HCT116 (cell line): ENCODE measurements around the gene TRPC1. TPM values are rescaled to one million over a fixed set of nuclear protein-coding genes. Genes with fewer than 3 reads are reported as not detected.
A peak's percentile ranks its signal among the peaks of the same experiment; 100 is the strongest.

ENCODE experiments used
- ATAC-seq: fragments of 200-7000 bp; cut with Tn5 transposase; 2 replicates; pipeline ENCODE4 v1.9.1; 2020; ENCODE audit warnings: mild to moderate bottlenecking, moderate library complexity
- BruUV-seq: library from RNA; stranded (reverse); fragments of 400-500 nt; replicated peaks from 2 replicates; lab custom pipeline; 2021; lab: Mats Ljungman, UMichigan
- CTCF ChIA-PET: fragments of 300-600 bp; sonication (Branson Sonifier 250); formaldehyde crosslinking; loops from one replicate; lab custom pipeline; 2021; ENCODE audit warnings: antibody characterized with exemption; lab: Charles Lee
- POLR2A ChIA-PET: fragments of 300-600, 350-600 bp; sonication (Branson Sonifier 250); formaldehyde crosslinking; loops from one replicate; lab custom pipeline; 2021; ENCODE audit warnings: antibody characterized with exemption; lab: Charles Lee
- RAD21 ChIA-PET, 2 experiments: fragments of 300-600 bp; sonication (Branson Sonifier 250); formaldehyde crosslinking; loops; one replicate each; lab custom pipeline; 2023; ENCODE audit warnings: low total read pairs in 2 of 2; ENCODE audit not compliant: uncharacterized antibody in 2 of 2, unreplicated experiment in 2 of 2, low non-redundant PET in 1 of 2; lab: Charles Lee
- DNase-seq: peaks from one replicate; pipeline ENCODE4 v3.0.0-alpha.2; 2010; ENCODE audit warnings: low read depth, low spot score
- H2AFZ ChIP-seq: fragments of 200-600 bp; shearing (Covaris generic), sonication (generic); 2 replicates; pipeline ENCODE4 v1.6.1; 2017; ENCODE audit warnings: low read depth, mixed run types, mixed read lengths, antibody characterized with exemption, low read length; ENCODE audit not compliant: poor library complexity, severe bottlenecking
- H3K27ac ChIP-seq: 2 replicates; pipeline ENCODE4 v1.5.1; 2012; ENCODE audit warnings: low read depth, low read length
- H3K27me3 ChIP-seq: fragments of 200-600 bp; sonication (generic); 2 replicates; pipeline ENCODE4 v1.6.1; 2016; ENCODE audit warnings: mixed run types, low read length, mixed read lengths; ENCODE audit not compliant: insufficient read depth
- H3K36me3 ChIP-seq, 2 experiments: fragments of 200-500 bp in 1 of 2; fragments of 200-600 bp in 1 of 2; sonication (Bioruptor generic) in 1 of 2; sonication (generic) in 1 of 2; 2 replicates each; pipeline versions ENCODE4 v1.5.1 to v1.6.1; 2014 to 2016; ENCODE audit warnings: low read length in 2 of 2, inconsistent platforms in 1 of 2, mixed read lengths in 1 of 2, mixed run types in 1 of 2; ENCODE audit not compliant: insufficient read depth in 2 of 2, control insufficient read depth in 1 of 2
- H3K4me1 ChIP-seq, 2 experiments: fragments of 200-600 bp in 1 of 2; sonication (generic) in 1 of 2; 2 replicates each; pipeline versions ENCODE4 v1.5.1 to v1.6.1; 2012 to 2017; ENCODE audit warnings: low read length in 2 of 2, inconsistent platforms in 1 of 2, mild to moderate bottlenecking in 1 of 2, mixed read lengths in 1 of 2, mixed run types in 1 of 2, moderate library complexity in 1 of 2; ENCODE audit not compliant: insufficient read depth in 2 of 2, control insufficient read depth in 1 of 2
- H3K4me2 ChIP-seq: fragments of 200-600 bp; sonication (generic); 2 replicates; pipeline ENCODE4 v1.6.1; 2017; ENCODE audit warnings: mixed run types, low read length, mixed read lengths
- H3K4me3 ChIP-seq, 2 experiments: fragments of 200-600 bp in 1 of 2; sonication (generic) in 1 of 2; replicated peaks in 1 of 2; 2 replicates each; pipeline ENCODE4 v1.5.1; 2011 to 2016; ENCODE audit warnings: low read length in 2 of 2, control low read depth in 1 of 2, low read depth in 1 of 2, mild to moderate bottlenecking in 1 of 2, mixed read lengths in 1 of 2, mixed run types in 1 of 2
- H3K79me2 ChIP-seq: fragments of 200-600 bp; sonication (generic); 2 replicates; pipeline ENCODE4 v1.6.1; 2017; ENCODE audit warnings: mild to moderate bottlenecking, mixed run types, low read length, moderate library complexity, mixed read lengths; ENCODE audit not compliant: insufficient read depth
- H3K9ac ChIP-seq: fragments of 200-600 bp; sonication (generic); 2 replicates; pipeline ENCODE4 v1.6.1; 2016; ENCODE audit warnings: low read length, mixed read lengths
- H3K9me2 ChIP-seq: fragments of 200-600 bp; sonication (generic), shearing (Covaris generic); 2 replicates; pipeline ENCODE4 v1.6.1; 2017; ENCODE audit warnings: mixed run types, mild to moderate bottlenecking, moderate library complexity; ENCODE audit not compliant: insufficient read depth
- H3K9me3 ChIP-seq, 2 experiments: fragments of 200-500 bp in 1 of 2; fragments of 200-600 bp in 1 of 2; sonication (Bioruptor generic) in 1 of 2; sonication (generic) in 1 of 2; 2 replicates each; pipeline ENCODE4 v1.6.1; 2014 to 2017; ENCODE audit warnings: low read length in 2 of 2, mixed read lengths in 2 of 2, inconsistent platforms in 1 of 2, low read depth in 1 of 2, mild to moderate bottlenecking in 1 of 2, mixed run types in 1 of 2, moderate library complexity in 1 of 2; ENCODE audit not compliant: control insufficient read depth in 1 of 2, insufficient read depth in 1 of 2
- H4K20me1 ChIP-seq: fragments of 200-600 bp; sonication (generic), shearing (Covaris generic); 2 replicates; pipeline ENCODE4 v1.6.1; 2017; ENCODE audit warnings: mixed run types, mild to moderate bottlenecking, moderate library complexity; ENCODE audit not compliant: insufficient read depth
- MAX ChIP-seq: IDR thresholded peaks from 2 replicates; pipeline ENCODE4 v1.6.1; 2012
- REST ChIP-seq: IDR thresholded peaks from 2 replicates; pipeline ENCODE4 v1.6.1; 2012; ENCODE audit warnings: low read depth
- SIN3A ChIP-seq: IDR thresholded peaks from 2 replicates; pipeline ENCODE4 v1.6.1; 2012; ENCODE audit warnings: low read depth
- intact Hi-C: fragments of 100-400 bp; cut with micrococcal nuclease; formaldehyde crosslinking; loops from 2 replicates; pipeline ENCODE4 v1.10.0; 2022
- total RNA-seq: library from RNA; stranded (reverse); gene quantifications from one replicate; pipeline ENCODE4 v1.2.1, GENCODE V29; 2021; ENCODE audit not compliant: unreplicated experiment

TRPC1 gene
- total RNA-seq, 1 experiment from 2014 or later, result 6.1 TPM

- H3K9ac ChIP-seq, result peak overlapping the region; percentile 70
- no peaks in the 10 kb centered on the region for H4K20me1 ChIP-seq
- H3K4me2 ChIP-seq, result peak overlapping the region; percentile 91
- H3K9me2 ChIP-seq, result no peaks in the 10 kb centered on the region
- no peaks in the 10 kb centered on the region for H3K27me3 ChIP-seq
- intact Hi-C loops, result loop anchor here (5.0 kb wide), 1 partner anchor 128 kb away; the partner anchor contains the start of gene PLS1
- DNase-seq (no peak), ATAC-seq (no peak)
- H3K27ac ChIP-seq, result no peak overlapping the region
- H3K79me2 ChIP-seq, result no peaks in the 10 kb centered on the region
- ChIA-PET RAD21 (interaction anchor here in 1 of 2 experiments (0.7 kb wide), 1 partner anchor 269 kb away, joined by 3 read pairs; no protein-coding TSS in a partner anchor), CTCF (no interaction called here), POLR2A (no interaction called here)
- peaks cover 3 to 16% of the 10 kb centered on the region in 2 experiments; a peak in 2 of 4 replicates for H3K4me1 ChIP-seq
- peak overlapping the region; percentile 52 to 78 for H3K4me3 ChIP-seq
- no peaks in the 10 kb centered on the region for H3K9me3 ChIP-seq
- no peaks in the 10 kb centered on the region for H3K36me3 ChIP-seq
- no peak for TF ChIP-seq MAX
- TF ChIP-seq SIN3A, result peak; percentile 25; the same call in 1 of the 2 replicates
- BruUV-seq, result TSS peak; percentile 53
- no peak overlapping the region for H2AFZ ChIP-seq
These were observed 1.5 kb downstream of the TRPC1 start for GRCh38 chr3:142725357-142725739.

GRCh38 chr3:142726017-142726416 is 2.2 kb downstream of the TRPC1 start:
- peaks cover 3 to 16% of the 10 kb centered on the region in 2 experiments; a peak in 2 of 4 replicates for H3K4me1 ChIP-seq
- CTCF ChIA-PET, result no interaction called here
- H3K27ac ChIP-seq, result no peak overlapping the region
- no peaks in the 10 kb centered on the region for H3K9me2 ChIP-seq
- no peak overlapping the region for H3K4me2 ChIP-seq
- POLR2A ChIA-PET, result no interaction called here
- H3K36me3 ChIP-seq, result no peaks in the 10 kb centered on the region
- no peak for DNase-seq
- no peak for ATAC-seq
- no TSS peak for BruUV-seq
- no peaks in the 10 kb centered on the region for H4K20me1 ChIP-seq
- H2AFZ ChIP-seq, result no peak overlapping the region
- intact Hi-C loops, result loop anchor here (5.0 kb wide), 1 partner anchor 129 kb away; the partner anchor contains the start of gene PLS1
- H3K79me2 ChIP-seq, result no peaks in the 10 kb centered on the region
- H3K27me3 ChIP-seq, result no peaks in the 10 kb centered on the region
- TF ChIP-seq REST, result no peak
- H3K9ac ChIP-seq, result no peak overlapping the region
- no peaks in the 10 kb centered on the region for H3K9me3 ChIP-seq
- no peak overlapping the region for H3K4me3 ChIP-seq
- RAD21 ChIA-PET, result no interaction called here
